Dendritic cell treated with granulocyte-macrophage colony-stimulating factor and Interleukin-4, amounts not matched to agents 40 ng/mL and 50 ng/mL, for 4 days (primary cell): Measurements from ENCODE around the gene HOXA5.

ENCODE experiments used
- H3K27ac Mint-ChIP-seq: one replicate; pipeline ENCODE4 v1.8.0; 2022; ENCODE audit warnings: mild to moderate bottlenecking, mixed read lengths
- H3K27me3 Mint-ChIP-seq: one replicate; pipeline ENCODE4 v1.8.0; 2022; ENCODE audit warnings: mild to moderate bottlenecking, mixed read lengths
- H3K36me3 Mint-ChIP-seq: one replicate; pipeline ENCODE4 v1.8.0; 2022; ENCODE audit warnings: low read depth, mixed read lengths
- H3K4me1 Mint-ChIP-seq: one replicate; pipeline ENCODE4 v1.8.0; 2022; ENCODE audit warnings: low read depth, mixed read lengths
- H3K4me3 Mint-ChIP-seq: one replicate; pipeline ENCODE4 v1.8.0; 2022; ENCODE audit warnings: mild to moderate bottlenecking, moderate library complexity, mixed read lengths
- H3K9me3 Mint-ChIP-seq: one replicate; pipeline ENCODE4 v1.8.0; 2022; ENCODE audit warnings: mixed read lengths
- intact Hi-C: fragments of 100-400 bp; cut with micrococcal nuclease; formaldehyde crosslinking; loops from one replicate; pipeline ENCODE4 v1.15.0; 2022

HOXA5 gene

GRCh38 chr7:27169658-27170425 is 26.4 kb upstream of the HOXA5 start:
- Mint-ChIP-seq H3K4me3 (peak overlapping the region; percentile 61), H3K9me3 (no peaks in the 10 kb centered on the region), H3K27me3 (peaks cover 93% of the 10 kb centered on the region), H3K4me1 (peaks cover 71% of the 10 kb centered on the region), H3K36me3 (no peaks in the 10 kb centered on the region), H3K27ac (no peak overlapping the region)
- intact Hi-C loops: loop anchor here (5.0 to 10.0 kb wide), 3 partner anchors 1095 to 1308 kb away; no protein-coding TSS in a partner anchor

DNA sequence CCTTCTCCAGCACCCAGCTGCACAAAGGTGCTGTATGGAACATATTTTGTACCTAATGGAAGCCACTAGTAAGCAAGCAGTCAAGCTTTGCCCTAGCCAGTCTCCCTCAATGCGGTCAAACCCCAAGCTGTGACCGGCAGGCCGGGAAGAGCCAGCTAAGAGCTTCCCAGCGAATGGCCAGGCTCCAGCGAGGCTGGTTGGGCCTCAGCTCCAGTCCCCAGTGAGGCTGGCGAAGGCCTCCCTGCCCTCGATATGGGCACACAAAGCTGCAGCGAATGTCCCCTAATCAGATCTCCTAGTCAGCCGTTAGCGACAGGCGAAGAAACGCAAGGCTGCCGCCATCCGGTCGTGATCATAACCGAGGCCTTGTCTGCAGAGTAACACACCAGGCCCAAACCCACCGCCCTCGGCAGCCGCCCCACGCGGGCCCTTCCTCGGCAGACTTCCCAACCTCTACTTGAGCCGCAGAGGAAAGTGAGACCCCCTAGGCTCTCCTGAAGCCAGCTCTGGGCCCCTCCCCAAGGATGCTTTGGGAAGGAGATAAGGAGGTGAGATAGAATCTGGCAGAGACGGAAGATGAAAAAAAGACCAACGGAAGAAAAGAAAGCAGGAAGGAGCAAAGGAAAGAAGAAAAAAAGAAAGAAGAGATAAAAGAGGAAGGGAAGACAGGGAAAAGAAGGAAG is 24.9 kb upstream of the HOXA5 start:
- no peak overlapping the region for H3K27ac Mint-ChIP-seq
- no peaks in the 10 kb centered on the region for H3K36me3 Mint-ChIP-seq
- intact Hi-C loops: loop anchor here (5.0 to 10.0 kb wide), 3 partner anchors 1094 to 1306 kb away; no protein-coding TSS in a partner anchor
- H3K27me3 Mint-ChIP-seq: peaks cover 94% of the 10 kb centered on the region
- no peak overlapping the region for H3K4me3 Mint-ChIP-seq
- peaks cover 82% of the 10 kb centered on the region for H3K4me1 Mint-ChIP-seq
- no peaks in the 10 kb centered on the region for H3K9me3 Mint-ChIP-seq

DNA sequence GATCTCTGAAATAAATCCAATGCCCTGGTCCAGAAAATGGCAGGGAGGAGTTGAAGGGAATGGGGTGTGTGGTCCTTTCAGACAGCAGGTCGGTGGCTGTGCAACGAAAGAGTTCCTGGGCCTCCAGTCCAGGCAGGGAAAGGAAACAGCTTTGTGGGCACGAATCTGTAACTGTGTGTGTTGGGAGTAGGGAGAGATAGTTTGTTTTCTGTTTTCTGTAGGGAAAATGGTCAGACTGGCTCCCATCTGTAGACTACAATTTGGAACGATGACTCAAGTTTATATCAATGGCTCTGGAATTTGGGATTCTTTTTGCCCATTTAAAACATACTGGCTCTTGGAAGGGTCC is 24.4 kb upstream of the HOXA5 start:
- H3K9me3 Mint-ChIP-seq: no peaks in the 10 kb centered on the region
- intact Hi-C loops: loop anchor here (5.0 to 10.0 kb wide), 3 partner anchors 1093 to 1306 kb away; no protein-coding TSS in a partner anchor
- no peak overlapping the region for H3K4me3 Mint-ChIP-seq
- no peak overlapping the region for H3K27ac Mint-ChIP-seq
- H3K36me3 Mint-ChIP-seq: no peaks in the 10 kb centered on the region
- H3K27me3 Mint-ChIP-seq: peaks cover 93% of the 10 kb centered on the region
- peaks cover 79% of the 10 kb centered on the region for H3K4me1 Mint-ChIP-seq

DNA sequence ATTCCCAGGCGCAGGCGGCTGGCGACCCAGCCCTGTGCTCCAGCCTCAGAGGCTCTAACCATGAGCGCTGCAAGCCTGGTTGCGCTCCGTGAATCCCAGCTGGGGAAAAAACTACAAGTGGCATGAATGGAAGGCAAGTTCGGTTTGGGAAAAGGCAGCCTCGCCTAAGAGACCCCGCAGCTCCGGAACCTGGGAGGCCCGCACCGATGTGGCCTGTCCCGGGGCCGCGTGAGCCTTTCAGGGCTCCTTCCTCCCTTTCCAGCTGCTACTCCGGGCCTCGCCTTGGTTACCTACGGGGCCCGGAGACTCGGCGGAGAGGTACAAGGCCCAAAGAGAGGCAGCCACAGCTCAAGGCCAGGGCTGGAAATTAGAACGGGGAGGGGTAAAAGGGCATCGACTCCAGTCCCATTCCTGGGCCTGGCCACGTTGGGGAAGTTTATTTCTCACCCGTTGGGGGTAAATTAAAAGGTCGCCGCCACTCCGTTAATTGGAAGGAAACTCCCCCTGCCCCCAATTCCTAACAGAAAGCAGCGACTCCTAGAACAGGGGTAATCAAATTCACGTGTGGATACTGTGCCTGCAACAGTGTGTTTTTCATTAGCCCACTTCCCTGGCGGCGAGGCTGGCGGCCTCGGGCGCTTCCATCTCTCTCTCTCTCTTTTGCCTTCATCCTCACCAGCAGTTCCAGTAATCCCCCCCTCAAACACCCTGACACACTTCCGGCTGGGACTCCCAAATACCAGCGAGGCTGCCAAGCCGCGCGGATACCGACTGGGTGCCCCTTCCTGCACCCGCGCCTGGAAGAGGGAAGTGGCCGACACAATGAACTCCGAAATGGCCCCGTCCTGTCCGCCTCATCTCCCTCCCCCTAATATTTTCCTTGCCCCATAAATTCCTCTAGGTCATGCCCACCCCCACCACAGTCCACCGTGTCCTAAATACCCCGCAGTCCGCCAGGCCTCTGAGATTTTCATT is 23.3 kb upstream of the HOXA5 start:
- Mint-ChIP-seq H3K36me3 (no peaks in the 10 kb centered on the region), H3K27ac (no peak overlapping the region), H3K9me3 (no peaks in the 10 kb centered on the region), H3K27me3 (peaks cover 90% of the 10 kb centered on the region), H3K4me3 (peak overlapping the region; percentile 74), H3K4me1 (peaks cover 73% of the 10 kb centered on the region)
- intact Hi-C loops: loop anchor here (5.0 to 10.0 kb wide), 3 partner anchors 1092 to 1305 kb away; no protein-coding TSS in a partner anchor

DNA sequence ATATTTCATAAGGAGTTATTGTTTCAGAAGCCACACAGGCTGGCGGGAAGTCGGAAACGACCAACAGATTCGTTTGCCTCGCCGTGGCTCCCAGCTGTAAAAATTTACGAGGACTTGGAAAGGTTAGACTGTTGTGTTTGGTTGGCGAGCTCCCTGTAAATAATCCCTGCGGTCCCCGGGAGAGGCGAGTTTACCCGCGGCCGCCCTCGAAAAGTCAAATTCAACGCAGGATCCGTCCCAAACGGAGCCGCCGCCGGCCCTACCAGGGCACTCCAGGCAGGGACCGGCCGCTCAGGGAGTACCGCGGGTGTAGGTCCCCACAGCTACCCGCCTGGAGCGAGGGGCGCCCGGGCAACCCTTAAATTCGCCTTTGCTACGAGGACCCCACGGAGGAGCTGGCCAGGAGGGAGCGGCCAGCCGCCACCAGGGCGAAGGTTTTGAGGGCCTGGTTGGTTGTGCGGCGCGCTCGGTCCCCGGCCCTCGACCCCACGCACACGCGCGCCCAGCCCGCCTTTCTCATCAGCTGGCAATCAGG is 22.6 kb upstream of the HOXA5 start:
- intact Hi-C loops: loop anchor here (5.0 to 10.0 kb wide), 3 partner anchors 1091 to 1304 kb away; no protein-coding TSS in a partner anchor
- H3K4me3 Mint-ChIP-seq: peak overlapping the region; percentile 71
- no peaks in the 10 kb centered on the region for H3K9me3 Mint-ChIP-seq

GRCh38 chr7:27165089-27165995 is 21.9 kb upstream of the HOXA5 start, which contains the start of gene HOXA9:
Gene HOXA9, minus strand, starts transcription at chr7:27165537. Its CDS starts 80 bp downstream, at chr7:27165457.
- intact Hi-C loops: loop anchor here (5.0 to 10.0 kb wide), 3 partner anchors 1091 to 1303 kb away; no protein-coding TSS in a partner anchor
- H3K27me3 Mint-ChIP-seq: peaks cover 86% of the 10 kb centered on the region
- H3K9me3 Mint-ChIP-seq: no peaks in the 10 kb centered on the region
- H3K4me1 Mint-ChIP-seq: peaks cover 71% of the 10 kb centered on the region
- no peaks in the 10 kb centered on the region for H3K36me3 Mint-ChIP-seq
- H3K4me3 Mint-ChIP-seq: peak within 1 kb of the TSS; percentile 71
- peak within 1 kb of the TSS; percentile 15 for H3K27ac Mint-ChIP-seq

More for the DNA sequence above, 22.6 kb upstream of the HOXA5 start:
- Mint-ChIP-seq H3K4me1 (peaks cover 69% of the 10 kb centered on the region), H3K27me3 (peaks cover 85% of the 10 kb centered on the region), H3K36me3 (no peaks in the 10 kb centered on the region), H3K27ac (no peak overlapping the region)

DNA sequence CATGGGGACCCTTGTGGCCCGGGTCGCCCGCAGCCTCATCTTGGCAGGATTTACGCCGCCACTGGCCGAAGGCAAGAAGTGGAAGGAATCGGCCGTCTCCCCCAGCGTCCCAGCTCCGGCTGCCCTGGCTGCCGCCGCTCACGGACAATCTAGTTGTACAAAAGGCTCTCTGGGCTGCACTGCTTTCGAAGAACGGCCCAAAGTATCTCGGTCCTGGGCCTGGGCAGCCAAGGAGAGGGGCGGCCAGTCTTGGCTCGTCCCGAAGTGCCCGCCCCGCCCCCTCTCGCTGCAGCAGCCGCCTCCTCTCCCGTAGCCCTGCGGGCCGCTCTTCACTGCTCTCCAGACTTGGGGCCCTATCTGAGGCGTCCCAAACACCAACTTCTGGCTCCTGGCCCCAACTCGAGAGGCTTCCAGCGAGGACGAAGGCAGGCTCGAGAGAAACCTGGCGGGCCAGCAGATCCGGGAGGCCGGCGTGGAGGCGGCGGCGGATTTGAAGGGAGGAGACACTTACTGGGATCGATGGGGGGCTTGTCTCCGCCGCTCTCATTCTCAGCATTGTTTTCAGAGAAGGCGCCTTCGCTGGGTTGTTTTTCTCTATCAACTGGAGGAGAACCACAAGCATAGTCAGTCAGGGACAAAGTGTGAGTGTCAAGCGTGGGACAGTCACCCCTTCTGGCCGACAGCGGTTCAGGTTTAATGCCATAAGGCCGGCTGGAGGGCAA is 21.0 kb upstream of the HOXA5 start:
- peak overlapping the region; percentile 71 for H3K4me3 Mint-ChIP-seq
- intact Hi-C loops: loop anchor here (5.0 to 10.0 kb wide), 5 partner anchors 312 to 1302 kb away; no protein-coding TSS in a partner anchor
- H3K9me3 Mint-ChIP-seq: no peaks in the 10 kb centered on the region
- no peaks in the 10 kb centered on the region for H3K36me3 Mint-ChIP-seq
- H3K4me1 Mint-ChIP-seq: peaks cover 71% of the 10 kb centered on the region
- peaks cover 87% of the 10 kb centered on the region for H3K27me3 Mint-ChIP-seq
- H3K27ac Mint-ChIP-seq: peak overlapping the region; percentile 15

GRCh38 chr7:27164045-27164366 is 20.5 kb upstream of the HOXA5 start:
- Mint-ChIP-seq H3K4me1 (peaks cover 70% of the 10 kb centered on the region), H3K36me3 (no peaks in the 10 kb centered on the region), H3K27ac (peak overlapping the region; percentile 15)

DNA sequence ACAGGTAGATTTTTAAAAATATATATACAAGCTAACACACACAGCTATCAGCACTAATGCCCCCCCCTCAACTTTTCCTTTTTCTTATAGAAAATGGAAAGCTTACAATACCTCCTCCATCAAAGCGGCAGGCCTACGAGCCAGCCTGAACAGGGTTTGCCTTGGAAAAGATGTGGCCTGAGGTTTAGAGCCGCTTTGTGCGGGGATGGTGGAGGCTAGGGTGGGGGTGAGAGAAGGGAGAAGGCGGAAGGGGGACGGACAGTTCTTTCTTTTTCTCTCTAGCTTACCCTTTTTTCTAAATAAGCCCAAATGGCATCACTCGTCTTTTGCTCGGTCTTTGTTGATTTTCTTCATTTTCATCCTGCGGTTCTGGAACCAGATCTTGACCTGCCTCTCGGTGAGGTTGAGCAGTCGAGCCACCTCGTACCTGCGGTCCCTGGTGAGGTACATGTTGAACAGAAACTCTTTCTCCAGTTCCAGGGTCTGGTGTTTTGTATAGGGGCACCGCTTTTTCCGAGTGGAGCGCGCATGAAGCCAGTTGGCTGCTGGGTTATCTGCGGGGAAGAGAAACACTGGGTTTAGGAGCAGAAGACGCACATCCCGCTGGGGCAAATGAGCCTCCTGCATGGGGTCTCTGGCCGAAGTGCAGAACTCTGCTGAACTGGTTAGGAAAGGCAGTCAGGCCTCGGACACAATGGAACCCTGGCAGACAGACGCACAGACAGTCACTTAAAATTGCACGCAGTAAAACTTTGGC is 20.0 kb upstream of the HOXA5 start:
- Mint-ChIP-seq H3K4me1 (peaks cover 69% of the 10 kb centered on the region), H3K4me3 (peak overlapping the region; percentile 71), H3K9me3 (no peaks in the 10 kb centered on the region), H3K27ac (no peak overlapping the region), H3K36me3 (no peaks in the 10 kb centered on the region), H3K27me3 (peaks cover 87% of the 10 kb centered on the region)
- intact Hi-C loops: loop anchor here (5.0 to 10.0 kb wide), 4 partner anchors 311 to 1269 kb away; no protein-coding TSS in a partner anchor

More at GRCh38 chr7:27164045-27164366, 20.5 kb upstream of the HOXA5 start:
- Mint-ChIP-seq H3K27me3 (peaks cover 87% of the 10 kb centered on the region), H3K4me3 (peak overlapping the region; percentile 71), H3K9me3 (no peaks in the 10 kb centered on the region)
- intact Hi-C loops: loop anchor here (5.0 to 10.0 kb wide), 4 partner anchors 312 to 1269 kb away; no protein-coding TSS in a partner anchor

DNA sequence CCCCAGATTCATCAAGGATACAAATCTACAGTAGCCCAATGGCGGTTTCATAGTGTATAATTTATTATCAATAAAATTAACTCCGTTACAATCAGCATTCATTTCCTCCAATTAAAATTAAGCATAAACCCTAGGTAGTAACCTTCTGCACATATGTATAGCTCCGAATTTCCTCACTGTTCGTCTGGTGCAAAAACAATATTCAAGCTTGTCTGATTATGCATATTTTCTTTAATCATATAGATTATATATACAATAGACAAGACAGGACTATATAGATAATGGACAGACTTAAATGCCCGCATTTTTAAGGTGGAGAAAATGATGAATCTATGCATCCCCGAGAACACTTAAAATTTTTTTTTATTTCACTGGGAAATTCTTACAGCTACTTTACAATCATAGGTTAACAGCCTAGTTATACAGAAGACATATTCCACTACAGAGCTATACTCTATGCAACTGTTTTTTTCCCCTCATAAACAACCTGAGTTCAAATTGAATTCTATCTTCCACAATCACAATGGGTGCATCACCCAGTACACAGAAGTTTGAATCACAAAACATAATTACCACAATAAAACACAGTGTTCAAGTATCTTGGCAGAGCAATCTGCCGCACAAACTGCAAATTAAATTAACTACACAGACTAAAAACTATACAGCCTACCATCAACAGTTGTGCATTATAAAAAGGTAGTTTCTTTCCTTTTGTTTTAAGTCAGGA is 19.2 kb upstream of the HOXA5 start:
- peaks cover 87% of the 10 kb centered on the region for H3K27me3 Mint-ChIP-seq
- H3K9me3 Mint-ChIP-seq: no peaks in the 10 kb centered on the region
- peaks cover 69% of the 10 kb centered on the region for H3K4me1 Mint-ChIP-seq
- no peak overlapping the region for H3K27ac Mint-ChIP-seq
- no peak overlapping the region for H3K4me3 Mint-ChIP-seq
- no peaks in the 10 kb centered on the region for H3K36me3 Mint-ChIP-seq
- intact Hi-C loops: loop anchor here (5.0 to 10.0 kb wide), 4 partner anchors 310 to 1268 kb away; no protein-coding TSS in a partner anchor
